Measurements from ENCODE around the gene CALHM4. TPM values are rescaled to one million over a fixed set of nuclear protein-coding genes. Genes with fewer than 3 reads are reported as not detected.

The CALHM4 gene
- total RNA-seq (2021) (not detected in 2 replicates), Bru-seq, nascent RNA (not detected), BruChase-seq, experiment 1, labeled RNA remaining after a 2-hour chase (percentile 3 among the genes with signal in this experiment), BruChase-seq, experiment 2, labeled RNA remaining after a 6-hour chase (percentile 3 among the genes with signal in this experiment)
- long read RNA-seq = 0 reads

GRCh38 chr6:116553451-116553850 lies at the start of gene CALHM4:
Gene CALHM4, plus strand, starts transcription at chr6:116553751. Its CDS starts 43 bp downstream, at chr6:116553794.
- Histone ChIP-seq H3K4me3 (ENCODE audit: low read depth, low read length, poor library complexity, severe bottlenecking) (no peak within 1 kb of the TSS), H3K27me3 (replicated peaks; ENCODE audit: insufficient read depth, low read depth, low read length, poor library complexity) (no peaks in the 10 kb centered on the region), H3K27ac (ENCODE audit: low read depth, low read length, poor library complexity, severe bottlenecking) (no peak within 1 kb of the TSS), H3K9me3 (ENCODE audit: low read depth, low read length, poor library complexity, severe bottlenecking) (no peaks in the 10 kb centered on the region), H3K36me3 (ENCODE audit: insufficient read depth, low read length, poor library complexity, severe bottlenecking) (no peaks in the 10 kb centered on the region), H3K4me1 (ENCODE audit: insufficient read depth, low read length, poor library complexity, severe bottlenecking) (peaks cover 4% of the 10 kb centered on the region)
- intact Hi-C loops (cut with micrococcal nuclease; ENCODE audit: unreplicated experiment) = no loop called here
- DNase-seq (ENCODE audit: low spot score) = no peak
- BruUV-seq (replicated peaks) = no TSS peak
- POLR2A ChIA-PET (ENCODE audit: low non-redundant PET) = no interaction called here
- CTCF ChIA-PET = no interaction called here
- no peak for TF ChIP-seq EZH2 (IDR thresholded peaks at IDR 0.05; ENCODE audit: borderline replicate concordance, low read depth, low read length, poor library complexity, severe bottlenecking)
- no peak for TF ChIP-seq CTCF (conservative IDR thresholded peaks at IDR 0.05; ENCODE audit: low read depth, low read length)

GRCh38 chr6:116507324-116507723 lies 46.2 kb upstream of the CALHM4 start:
- Histone ChIP-seq H3K9me3 (ENCODE audit: low read depth, low read length, poor library complexity, severe bottlenecking) (no peaks in the 10 kb centered on the region), H3K36me3 (ENCODE audit: insufficient read depth, low read length, poor library complexity, severe bottlenecking) (no peaks in the 10 kb centered on the region), H3K4me3 (ENCODE audit: low read depth, low read length, poor library complexity, severe bottlenecking) (no peak overlapping the region), H3K27me3 (replicated peaks; ENCODE audit: insufficient read depth, low read depth, low read length, poor library complexity) (no peaks in the 10 kb centered on the region), H3K4me1 (ENCODE audit: insufficient read depth, low read length, poor library complexity, severe bottlenecking) (peaks cover 10% of the 10 kb centered on the region), H3K27ac (ENCODE audit: low read depth, low read length, poor library complexity, severe bottlenecking) (no peak overlapping the region)
- intact Hi-C loops (cut with micrococcal nuclease; ENCODE audit: unreplicated experiment) = no loop called here
- no peak for TF ChIP-seq CTCF (conservative IDR thresholded peaks at IDR 0.05; ENCODE audit: low read depth, low read length)
- TF ChIP-seq EZH2 (IDR thresholded peaks at IDR 0.05; ENCODE audit: borderline replicate concordance, low read depth, low read length, poor library complexity, severe bottlenecking) = no peak
- DNase-seq (ENCODE audit: low spot score) = no peak
- CTCF ChIA-PET = no interaction called here
- no TSS peak for BruUV-seq (replicated peaks)
- POLR2A ChIA-PET (ENCODE audit: low non-redundant PET) = no interaction called here

- DNase-seq (ENCODE audit: low spot score) = no peak
- H3K9me3 ChIP-seq (ENCODE audit: low read depth, low read length, poor library complexity, severe bottlenecking) = no peaks in the 10 kb centered on the region
- TF ChIP-seq EZH2 (IDR thresholded peaks at IDR 0.05; ENCODE audit: borderline replicate concordance, low read depth, low read length, poor library complexity, severe bottlenecking) (no peak), CTCF (conservative IDR thresholded peaks at IDR 0.05; ENCODE audit: low read depth, low read length) (no peak)
- intact Hi-C loops (cut with micrococcal nuclease; ENCODE audit: unreplicated experiment) = no loop called here
- ChIA-PET CTCF (no interaction called here), POLR2A (ENCODE audit: low non-redundant PET) (no interaction called here)
- H3K27me3 ChIP-seq (replicated peaks; ENCODE audit: insufficient read depth, low read depth, low read length, poor library complexity) = no peaks in the 10 kb centered on the region
- no peaks in the 10 kb centered on the region for H3K36me3 ChIP-seq (ENCODE audit: insufficient read depth, low read length, poor library complexity, severe bottlenecking)
- H3K4me3 ChIP-seq (ENCODE audit: low read depth, low read length, poor library complexity, severe bottlenecking) = no peak overlapping the region
- no peak overlapping the region for H3K27ac ChIP-seq (ENCODE audit: low read depth, low read length, poor library complexity, severe bottlenecking)
- H3K4me1 ChIP-seq (ENCODE audit: insufficient read depth, low read length, poor library complexity, severe bottlenecking) = peaks cover 22% of the 10 kb centered on the region
- BruUV-seq (replicated peaks) = no TSS peak
Measured at GRCh38 chr6:116508527-116508926, 45.0 kb upstream of the CALHM4 start.
